Measurements from ENCODE around the gene DAAM1. TPM values are rescaled to one million over a fixed set of nuclear protein-coding genes. Genes with fewer than 3 reads are reported as not detected.

The DAAM1 gene
- total and polyA plus RNA-seq, 5 experiments from 2014 or later: 4.6 to 18.1 (median 8.1) TPM

- H3K27ac Mint-ChIP-seq: no peak overlapping the region
- no peak overlapping the region for H3K4me3 Mint-ChIP-seq
- H3K36me3 Mint-ChIP-seq: peaks cover 5 to 27% (median 12%) of the 10 kb centered on the region in 3 donors
- POLR2A ChIA-PET: no interaction called here
- no peaks in the 10 kb centered on the region for H3K9me3 Mint-ChIP-seq
- ATAC-seq: no peak
- DNase-seq: no peak
- H3K27me3 Mint-ChIP-seq: no peaks in the 10 kb centered on the region
- H3K4me1 Mint-ChIP-seq: peaks cover 0 to 16% (median under 1%) of the 10 kb centered on the region in 4 donors
Measured at GRCh38 chr14:59318908-59319307, 130.4 kb downstream of the DAAM1 start.

GRCh38 chr14:59320361-59320760, 131.9 kb downstream of the DAAM1 start:
- peaks cover 0 to 16% (median under 1%) of the 10 kb centered on the region in 4 donors for H3K4me1 Mint-ChIP-seq
- no peaks in the 10 kb centered on the region for H3K9me3 Mint-ChIP-seq
- POLR2A ChIA-PET: no interaction called here

GRCh38 chr14:59320763-59321625, 132.5 kb downstream of the DAAM1 start:
- ATAC-seq (no peak), DNase-seq (no peak)
- no peaks in the 10 kb centered on the region for H3K27me3 Mint-ChIP-seq
- POLR2A ChIA-PET: no interaction called here
- peaks cover 5 to 43% (median 18%) of the 10 kb centered on the region in 3 donors for H3K36me3 Mint-ChIP-seq
- H3K9me3 Mint-ChIP-seq: no peaks in the 10 kb centered on the region
- H3K4me1 Mint-ChIP-seq: peaks cover 0 to 15% (median under 1%) of the 10 kb centered on the region in 4 donors
- H3K4me3 Mint-ChIP-seq: no peak overlapping the region
- no peak overlapping the region for H3K27ac Mint-ChIP-seq

More at GRCh38 chr14:59320361-59320760, 131.9 kb downstream of the DAAM1 start:
- no peak overlapping the region for H3K4me3 Mint-ChIP-seq
- H3K27ac Mint-ChIP-seq: no peak overlapping the region
- ATAC-seq (no peak), DNase-seq (no peak)
- peaks cover 5 to 37% (median 14%) of the 10 kb centered on the region in 3 donors for H3K36me3 Mint-ChIP-seq
- no peaks in the 10 kb centered on the region for H3K27me3 Mint-ChIP-seq

GRCh38 chr14:59321626-59321949, 133.1 kb downstream of the DAAM1 start:
- no peaks in the 10 kb centered on the region for H3K9me3 Mint-ChIP-seq

GRCh38 chr14:59325906-59326305, 137.4 kb downstream of the DAAM1 start:
- Mint-ChIP-seq H3K9me3 (no peaks in the 10 kb centered on the region), H3K27me3 (no peaks in the 10 kb centered on the region), H3K36me3 (peaks cover 5 to 64% (median 36%) of the 10 kb centered on the region in 3 donors), H3K4me1 (peaks cover 0 to 7% (median under 1%) of the 10 kb centered on the region in 4 donors), H3K27ac (no peak overlapping the region), H3K4me3 (no peak overlapping the region)
- DNase-seq: no peak
- ATAC-seq: no peak
- POLR2A ChIA-PET: no interaction called here

More at GRCh38 chr14:59321626-59321949, 133.1 kb downstream of the DAAM1 start:
- POLR2A ChIA-PET: no interaction called here
- Mint-ChIP-seq H3K27me3 (no peaks in the 10 kb centered on the region), H3K36me3 (peaks cover 5 to 47% (median 20%) of the 10 kb centered on the region in 3 donors), H3K4me1 (peaks cover 0 to 13% (median under 1%) of the 10 kb centered on the region in 4 donors), H3K27ac (no peak overlapping the region), H3K4me3 (no peak overlapping the region)
- ATAC-seq (no peak), DNase-seq (no peak)

GRCh38 chr14:59328454-59328853, 140.0 kb downstream of the DAAM1 start:
- Mint-ChIP-seq H3K27me3 (no peaks in the 10 kb centered on the region), H3K36me3 (peaks cover 10 to 66% (median 52%) of the 10 kb centered on the region in 3 donors), H3K4me3 (no peak overlapping the region), H3K9me3 (no peaks in the 10 kb centered on the region), H3K27ac (no peak overlapping the region), H3K4me1 (no peaks in the 10 kb centered on the region)
- POLR2A ChIA-PET: no interaction called here
- DNase-seq (no peak), ATAC-seq (no peak)

- Mint-ChIP-seq H3K36me3 (peaks cover 9 to 60% (median 57%) of the 10 kb centered on the region in 3 donors), H3K4me1 (no peaks in the 10 kb centered on the region), H3K9me3 (no peaks in the 10 kb centered on the region), H3K27me3 (no peaks in the 10 kb centered on the region), H3K27ac (peak overlapping the region in 1 of 10 donors; percentile 69), H3K4me3 (no peak overlapping the region)
- POLR2A ChIA-PET: no interaction called here
- ATAC-seq (no peak), DNase-seq (no peak)
Measured at GRCh38 chr14:59330455-59330854, 142.0 kb downstream of the DAAM1 start.

- H3K4me1 Mint-ChIP-seq: no peaks in the 10 kb centered on the region
- H3K27me3 Mint-ChIP-seq: no peaks in the 10 kb centered on the region
- peaks cover 9 to 54% (median 54%) of the 10 kb centered on the region in 3 donors for H3K36me3 Mint-ChIP-seq
Measured at GRCh38 chr14:59331217-59331616, 142.8 kb downstream of the DAAM1 start.

GRCh38 chr14:59332727-59333126, 144.3 kb downstream of the DAAM1 start:
- no peaks in the 10 kb centered on the region for H3K27me3 Mint-ChIP-seq
- H3K4me1 Mint-ChIP-seq: no peaks in the 10 kb centered on the region
- POLR2A ChIA-PET: no interaction called here
- peak overlapping the region in 1 of 10 donors; percentile 20 for H3K27ac Mint-ChIP-seq
- ATAC-seq (no peak), DNase-seq (no peak)
- H3K9me3 Mint-ChIP-seq: no peaks in the 10 kb centered on the region
- H3K4me3 Mint-ChIP-seq: no peak overlapping the region
- peaks cover 9 to 47% (median 45%) of the 10 kb centered on the region in 3 donors for H3K36me3 Mint-ChIP-seq

More at GRCh38 chr14:59331217-59331616, 142.8 kb downstream of the DAAM1 start:
- no peak overlapping the region for H3K27ac Mint-ChIP-seq
- no peaks in the 10 kb centered on the region for H3K9me3 Mint-ChIP-seq
- H3K4me3 Mint-ChIP-seq: no peak overlapping the region
- DNase-seq (no peak), ATAC-seq (no peak)
- POLR2A ChIA-PET: no interaction called here

GRCh38 chr14:59333235-59333634, 144.8 kb downstream of the DAAM1 start:
- POLR2A ChIA-PET: no interaction called here
- peaks cover 9 to 45% (median 42%) of the 10 kb centered on the region in 3 donors for H3K36me3 Mint-ChIP-seq
- DNase-seq: no peak

GRCh38 chr14:59333668-59334067, 145.2 kb downstream of the DAAM1 start:
- Mint-ChIP-seq H3K27me3 (no peaks in the 10 kb centered on the region), H3K4me3 (no peak overlapping the region), H3K27ac (peak overlapping the region in 1 of 10 donors; percentile 63), H3K4me1 (no peaks in the 10 kb centered on the region), H3K36me3 (peaks cover 9 to 45% (median 39%) of the 10 kb centered on the region in 3 donors), H3K9me3 (no peaks in the 10 kb centered on the region)
- DNase-seq: no peak
- POLR2A ChIA-PET: no interaction called here
- ATAC-seq: no peak

More at GRCh38 chr14:59333235-59333634, 144.8 kb downstream of the DAAM1 start:
- ATAC-seq: no peak
- Mint-ChIP-seq H3K27ac (no peak overlapping the region), H3K27me3 (no peaks in the 10 kb centered on the region), H3K9me3 (no peaks in the 10 kb centered on the region), H3K4me3 (no peak overlapping the region), H3K4me1 (no peaks in the 10 kb centered on the region)

- POLR2A ChIA-PET: no interaction called here
- Mint-ChIP-seq H3K9me3 (no peaks in the 10 kb centered on the region), H3K27ac (no peak overlapping the region), H3K4me3 (no peak overlapping the region), H3K4me1 (no peaks in the 10 kb centered on the region), H3K27me3 (no peaks in the 10 kb centered on the region), H3K36me3 (peaks cover 9 to 42% (median 37%) of the 10 kb centered on the region in 3 donors)
- DNase-seq (no peak), ATAC-seq (no peak)
Measured at GRCh38 chr14:59334253-59334652, 145.8 kb downstream of the DAAM1 start.

- H3K36me3 Mint-ChIP-seq: peaks cover 17 to 49% (median 45%) of the 10 kb centered on the region in 3 donors
- no peaks in the 10 kb centered on the region for H3K4me1 Mint-ChIP-seq
- no peak overlapping the region for H3K27ac Mint-ChIP-seq
- no peaks in the 10 kb centered on the region for H3K27me3 Mint-ChIP-seq
- no peak for DNase-seq
- no peak for ATAC-seq
- POLR2A ChIA-PET: no interaction called here
- H3K9me3 Mint-ChIP-seq: no peaks in the 10 kb centered on the region
- no peak overlapping the region for H3K4me3 Mint-ChIP-seq
Measured at GRCh38 chr14:59336098-59336497, 147.6 kb downstream of the DAAM1 start.
